Peyer's patch (tissue), 4 donors: ENCODE results near the gene RAET1G. TPM values are rescaled to one million over a fixed set of nuclear protein-coding genes. Genes with fewer than 3 reads are reported as not detected.

ENCODE experiments used
- DNase-seq, 3 donors: peaks; one replicate each; pipeline ENCODE4 v3.0.0-alpha.2; 2017 to 2019
- H3K27ac ChIP-seq, 4 donors: fragments of 200-600 bp; sonication (generic); one replicate each; pipeline ENCODE4 v1.5.1; 2016 to 2019
- H3K27me3 ChIP-seq, 2 donors: fragments of 200-600 bp; sonication (generic); one replicate each; pipeline ENCODE4 v1.5.1; 2019
- H3K36me3 ChIP-seq, 3 donors: fragments of 200-600 bp; sonication (generic); one replicate each; pipeline ENCODE4 v1.5.1; 2016 to 2019
- H3K4me1 ChIP-seq, 4 donors: fragments of 200-600 bp; sonication (generic); one replicate each; pipeline ENCODE4 v1.5.1; 2016 to 2019
- H3K4me3 ChIP-seq, 4 donors: fragments of 200-600 bp; sonication (generic); 1 replicate in 3 of 4; 2 replicates in 1 of 4; pipeline ENCODE4 v1.5.1; 2016 to 2019; ENCODE audit warnings: mild to moderate bottlenecking in 1 of 4
- H3K9me3 ChIP-seq, 4 donors: fragments of 200-600 bp; sonication (generic); one replicate each; pipeline ENCODE4 v1.5.1; 2016 to 2019; ENCODE audit warnings: mild to moderate bottlenecking in 1 of 4
- CTCF ChIP-seq, 6 experiments: fragments of 450-650 bp in 4 of 6; fragments of 200-600 bp in 2 of 6; sonication (generic) in 1 of 6; IDR thresholded peaks; one replicate each; pipeline ENCODE4 v1.5.1; 2017 to 2019; ENCODE audit warnings: antibody characterized with exemption in 6 of 6, mild to moderate bottlenecking in 3 of 6, moderate library complexity in 1 of 6
- POLR2A ChIP-seq, 2 donors: fragments of 450-650 bp; IDR thresholded peaks; one replicate each; pipeline ENCODE4 v1.5.1; 2017; ENCODE audit warnings: antibody characterized with exemption in 2 of 2, mild to moderate bottlenecking in 2 of 2, moderate library complexity in 2 of 2
- total RNA-seq, 4 donors: library from RNA; depleted of rRNA; stranded (reverse); fragments of >200 nt; gene quantifications; one replicate each; pipeline ENCODE4 v1.1.0, GENCODE V29; 2016

Gene RAET1G
- total RNA-seq, 4 donors from 2014 or later, result not detected

- TF ChIP-seq CTCF (IDR thresholded peaks at IDR 0.05) (no peak), POLR2A (IDR thresholded peaks at IDR 0.05) (no peak)
- Histone ChIP-seq H3K27me3 (peaks cover 0 to 24% of the 10 kb centered on the region in 2 donors), H3K9me3 (no peaks in the 10 kb centered on the region), H3K36me3 (no peaks in the 10 kb centered on the region), H3K4me3 (peak overlapping the region; percentile 31 to 57 (median 48)), H3K27ac (no peak overlapping the region), H3K4me1 (peaks cover 0 to 26% (median 10%) of the 10 kb centered on the region in 4 donors)
- DNase-seq, result no peak
Observed at GRCh38 chr6:149942461-149942829, 19.5 kb upstream of the RAET1G start.

- no peaks in the 10 kb centered on the region for H3K36me3 ChIP-seq
- DNase-seq, result peak; percentile 68 to 87 (median 80)
- H3K9me3 ChIP-seq, result no peaks in the 10 kb centered on the region
- H3K4me1 ChIP-seq, result peaks cover 0 to 26% (median 10%) of the 10 kb centered on the region in 4 donors
- no peak within 1 kb of the TSS for H3K27ac ChIP-seq
- TF ChIP-seq POLR2A (IDR thresholded peaks at IDR 0.05), result peak in 1 of 2 donors; percentile 20
- no peak for TF ChIP-seq CTCF (IDR thresholded peaks at IDR 0.05)
- peak within 1 kb of the TSS; percentile 31 to 57 (median 48) for H3K4me3 ChIP-seq
- peaks cover 0 to 24% of the 10 kb centered on the region in 2 donors for H3K27me3 ChIP-seq
Observed at GRCh38 chr6:149941583-149942460, 18.9 kb upstream of the RAET1G start, which contains the start of gene ULBP2. ULBP2 (plus strand) TSS chr6:149942014; CDS start chr6:149942073, 59 bp downstream.

GRCh38 chr6:149940672-149940982 is 17.7 kb upstream of the RAET1G start:
- Histone ChIP-seq H3K27ac (no peak overlapping the region), H3K4me1 (peaks cover 0 to 26% (median 10%) of the 10 kb centered on the region in 4 donors), H3K4me3 (no peak overlapping the region), H3K27me3 (peaks cover 0 to 24% of the 10 kb centered on the region in 2 donors), H3K9me3 (no peaks in the 10 kb centered on the region), H3K36me3 (no peaks in the 10 kb centered on the region)
- no peak for TF ChIP-seq POLR2A (IDR thresholded peaks at IDR 0.05)
- no peak for DNase-seq

GRCh38 chr6:149939909-149940671 is 17.2 kb upstream of the RAET1G start:
- DNase-seq, result peak in 1 of 3 donors; percentile 29
- no peak for TF ChIP-seq POLR2A (IDR thresholded peaks at IDR 0.05)
- no peak for TF ChIP-seq CTCF (IDR thresholded peaks at IDR 0.05)
- Histone ChIP-seq H3K27ac (no peak overlapping the region), H3K4me3 (no peak overlapping the region), H3K27me3 (peaks cover 0 to 24% of the 10 kb centered on the region in 2 donors), H3K9me3 (no peaks in the 10 kb centered on the region), H3K36me3 (no peaks in the 10 kb centered on the region), H3K4me1 (peaks cover 0 to 26% (median 10%) of the 10 kb centered on the region in 4 donors)

GRCh38 chr6:149939356-149939648 is 16.4 kb upstream of the RAET1G start:
- TF ChIP-seq POLR2A (IDR thresholded peaks at IDR 0.05) (no peak), CTCF (IDR thresholded peaks at IDR 0.05) (no peak)
- no peaks in the 10 kb centered on the region for H3K9me3 ChIP-seq
- no peak overlapping the region for H3K4me3 ChIP-seq
- H3K36me3 ChIP-seq, result no peaks in the 10 kb centered on the region
- H3K27me3 ChIP-seq, result peaks cover 0 to 24% of the 10 kb centered on the region in 2 donors
- no peak for DNase-seq
- no peak overlapping the region for H3K27ac ChIP-seq
- peaks cover 0 to 26% (median 10%) of the 10 kb centered on the region in 4 donors for H3K4me1 ChIP-seq
